Body of pancreas (tissue), 4 donors: ENCODE data around the gene CAMK1D. TPM values are rescaled to one million over a fixed set of nuclear protein-coding genes. Genes with fewer than 3 reads are reported as not detected.
"Not testable (repeated sequence)": the region's sequence is repeated elsewhere in the genome, so short reads cannot be mapped to it uniquely, and the experiment has no call there.

Source experiments
- ATAC-seq: fragments of 150-250 bp; one replicate; pipeline ENCODE4 v1.9.1; 2016
- DNase-seq, 4 donors: peaks; one replicate each; pipeline ENCODE4 v3.0.0-alpha.2; 2019
- H3K27ac ChIP-seq, 4 donors: fragments of 200-600 bp; sonication (generic); 1 replicate in 3 of 4; 2 replicates in 1 of 4; pipeline versions ENCODE4 v1.5.1 to v1.6.1; 2016 to 2019; ENCODE audit warnings: mild to moderate bottlenecking in 1 of 4, mixed read lengths in 1 of 4, moderate library complexity in 1 of 4
- H3K27me3 ChIP-seq, 2 donors: fragments of 200-600 bp; sonication (generic); one replicate each; pipeline ENCODE4 v1.6.0; 2016; ENCODE audit warnings: mild to moderate bottlenecking in 1 of 2
- H3K36me3 ChIP-seq, 2 donors: fragments of 200-600 bp; sonication (generic); replicated peaks in 1 of 2; 2 replicates each; pipeline ENCODE4 v1.5.1; 2016; ENCODE audit warnings: low read depth in 2 of 2; ENCODE audit not compliant: insufficient read depth in 1 of 2
- H3K4me1 ChIP-seq: fragments of 200-600 bp; sonication (generic); one replicate; pipeline ENCODE4 v1.6.0; 2016
- H3K4me3 ChIP-seq, 2 donors: fragments of 200-600 bp; sonication (generic); 1 replicate in 1 of 2; 2 replicates in 1 of 2; pipeline ENCODE4 v1.5.1; 2016 to 2019
- H3K9me3 ChIP-seq, 3 donors: fragments of 200-600 bp; sonication (generic); 1 replicate in 2 of 3; 2 replicates in 1 of 3; pipeline ENCODE4 v1.5.1; 2016
- POLR2A ChIP-seq, 3 donors: fragments of 450-650 bp; IDR thresholded peaks; one replicate each; pipeline ENCODE4 v1.6.1; 2016; ENCODE audit warnings: antibody characterized with exemption in 3 of 3, mild to moderate bottlenecking in 2 of 3
- WGBS, 2 donors: methylation state at CpG; one replicate each; pipeline ENCODE4 v1.1.5; 2017; 5-methylcytosine and 5-hydroxymethylcytosine counted together
- intact Hi-C: fragments of 100-400 bp; cut with DNase I; formaldehyde crosslinking; loops from one replicate; pipeline ENCODE4 v1.15.1; 2023
- total RNA-seq, 2 donors: library from RNA; depleted of rRNA; stranded (reverse); fragments of >200 nt; gene quantifications; one replicate each; pipeline ENCODE4 v1.1.0, GENCODE V29; 2016
- TF ChIP-seq, protein P1 (sequence below), 7 experiments: fragments of 450-650 bp in 4 of 7; fragments of 200-600 bp in 3 of 7; sonication (generic) in 3 of 7; IDR thresholded peaks; one replicate each; pipeline ENCODE4 v1.5.1; 2016 to 2019; ENCODE audit warnings: antibody characterized with exemption in 7 of 7

CAMK1D gene
- total RNA-seq, 2 donors from 2014 or later, result 12.5 to 14.2 TPM

DNA sequence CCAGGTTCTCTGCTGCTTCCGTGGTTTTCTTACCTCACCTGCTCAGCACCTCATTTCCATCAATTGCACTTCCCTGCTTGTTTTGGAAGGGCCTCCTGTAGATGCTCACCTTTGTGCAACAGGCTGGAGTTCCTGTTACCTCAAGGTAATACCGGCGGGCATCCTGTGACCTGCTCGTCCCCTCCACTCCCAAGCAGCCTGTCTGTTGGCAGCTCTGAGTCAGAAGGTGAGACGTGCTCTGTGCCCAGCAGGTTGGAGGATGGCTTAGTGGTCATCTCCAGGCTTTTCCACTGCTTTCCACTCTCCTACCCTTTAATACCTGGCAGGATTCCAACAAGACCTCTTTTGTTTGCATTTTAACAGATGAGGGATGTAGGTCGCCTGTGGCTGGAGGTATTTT lies 86.0 kb downstream of the CAMK1D start:
- Histone ChIP-seq H3K27me3 (no peaks in the 10 kb centered on the region), H3K9me3 (no peaks in the 10 kb centered on the region), H3K4me1 (peaks cover 49% of the 10 kb centered on the region), H3K4me3 (no peak overlapping the region), H3K36me3 (no peaks in the 10 kb centered on the region), H3K27ac (peak overlapping the region in 1 of 4 donors; percentile 7)
- intact Hi-C loops, result no loop called here
- TF ChIP-seq POLR2A (IDR thresholded peaks at IDR 0.05), result no peak
- TF ChIP-seq, protein P1, sequence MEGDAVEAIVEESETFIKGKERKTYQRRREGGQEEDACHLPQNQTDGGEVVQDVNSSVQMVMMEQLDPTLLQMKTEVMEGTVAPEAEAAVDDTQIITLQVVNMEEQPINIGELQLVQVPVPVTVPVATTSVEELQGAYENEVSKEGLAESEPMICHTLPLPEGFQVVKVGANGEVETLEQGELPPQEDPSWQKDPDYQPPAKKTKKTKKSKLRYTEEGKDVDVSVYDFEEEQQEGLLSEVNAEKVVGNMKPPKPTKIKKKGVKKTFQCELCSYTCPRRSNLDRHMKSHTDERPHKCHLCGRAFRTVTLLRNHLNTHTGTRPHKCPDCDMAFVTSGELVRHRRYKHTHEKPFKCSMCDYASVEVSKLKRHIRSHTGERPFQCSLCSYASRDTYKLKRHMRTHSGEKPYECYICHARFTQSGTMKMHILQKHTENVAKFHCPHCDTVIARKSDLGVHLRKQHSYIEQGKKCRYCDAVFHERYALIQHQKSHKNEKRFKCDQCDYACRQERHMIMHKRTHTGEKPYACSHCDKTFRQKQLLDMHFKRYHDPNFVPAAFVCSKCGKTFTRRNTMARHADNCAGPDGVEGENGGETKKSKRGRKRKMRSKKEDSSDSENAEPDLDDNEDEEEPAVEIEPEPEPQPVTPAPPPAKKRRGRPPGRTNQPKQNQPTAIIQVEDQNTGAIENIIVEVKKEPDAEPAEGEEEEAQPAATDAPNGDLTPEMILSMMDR (IDR thresholded peaks at IDR 0.05), result no peak
- ATAC-seq (no peak), DNase-seq (no peak)
- WGBS, 2 donors, result 71 to 78% methylated on average over 6 of the region's 6 CpGs

DNA sequence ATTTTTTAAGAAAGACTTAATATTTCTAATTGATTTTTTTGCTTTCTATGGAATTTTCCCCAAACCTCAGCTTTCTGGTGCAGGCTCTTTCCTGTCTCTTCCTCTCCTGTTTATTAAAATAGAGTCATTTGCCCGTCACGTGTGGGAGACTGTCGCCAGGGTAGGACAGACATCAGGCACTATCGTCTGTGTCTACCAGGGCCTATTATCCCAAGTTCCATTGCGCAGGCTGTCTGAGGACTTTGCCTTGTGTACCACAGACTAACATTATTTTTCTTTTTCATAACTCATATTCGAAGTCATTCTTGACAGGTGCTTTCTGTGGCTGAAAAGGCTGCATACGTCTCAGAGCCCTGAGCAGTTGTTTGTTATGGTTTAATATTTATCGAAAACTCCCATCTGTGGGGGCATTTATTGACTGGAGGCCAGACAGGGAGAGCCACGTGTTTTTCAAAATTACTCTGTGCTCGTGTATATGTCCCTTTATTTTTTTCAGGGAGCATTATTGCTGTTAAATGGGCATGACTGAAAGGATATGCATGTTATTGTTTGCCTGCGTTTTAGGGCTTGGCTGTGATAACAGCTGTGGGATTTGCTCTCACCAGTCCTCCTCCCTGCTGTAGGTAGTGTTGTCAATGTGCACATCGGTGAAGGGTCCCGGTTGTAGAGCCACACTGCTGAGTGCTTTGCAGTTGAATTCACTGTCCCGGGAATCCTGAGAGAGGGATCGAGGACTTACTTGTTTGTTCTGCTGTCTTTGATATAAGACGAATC lies 89.8 kb downstream of the CAMK1D start:
- no peak for ATAC-seq
- H3K27me3 ChIP-seq, result no peaks in the 10 kb centered on the region
- no peak overlapping the region for H3K4me3 ChIP-seq
- no peaks in the 10 kb centered on the region for H3K9me3 ChIP-seq
- no peak for DNase-seq
- H3K27ac ChIP-seq, result no peak overlapping the region
- TF ChIP-seq POLR2A (IDR thresholded peaks at IDR 0.05), result no peak
- TF ChIP-seq, protein P1 (IDR thresholded peaks at IDR 0.05), result no peak
- intact Hi-C loops, result no loop called here
- H3K36me3 ChIP-seq, result no peaks in the 10 kb centered on the region
- 54 to 59% methylated on average over 16 of the region's 16 CpGs for WGBS, 2 donors
- H3K4me1 ChIP-seq, result peaks cover 30% of the 10 kb centered on the region

DNA sequence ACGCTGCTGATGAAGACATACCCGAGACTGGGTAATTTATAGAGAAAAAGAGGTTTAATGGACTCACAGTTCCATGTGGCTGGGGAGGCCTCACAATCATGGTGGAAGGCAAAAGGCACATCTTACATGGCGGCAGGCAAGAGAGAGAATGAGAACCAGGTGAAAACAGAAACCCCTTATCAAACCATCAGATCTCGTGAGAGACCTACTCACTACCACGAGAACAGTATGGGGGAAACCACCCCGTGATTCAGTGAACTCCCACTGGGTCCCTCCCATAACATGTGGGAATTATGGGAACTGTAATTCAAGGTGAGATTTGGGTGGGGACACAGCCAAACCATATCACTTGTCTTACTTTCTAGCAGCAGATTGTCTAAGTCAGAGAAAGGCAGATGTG lies 90.4 kb downstream of the CAMK1D start:
- DNase-seq, H3K36me3 ChIP-seq, H3K27me3 ChIP-seq, intact Hi-C loops, H3K9me3 ChIP-seq, ATAC-seq, H3K4me3 ChIP-seq, H3K27ac ChIP-seq: not testable (repeated sequence)
- H3K4me1 ChIP-seq, result peaks cover 23% of the 10 kb centered on the region
- 95% methylated on average over 6 of the region's 6 CpGs for WGBS, 2 donors

DNA sequence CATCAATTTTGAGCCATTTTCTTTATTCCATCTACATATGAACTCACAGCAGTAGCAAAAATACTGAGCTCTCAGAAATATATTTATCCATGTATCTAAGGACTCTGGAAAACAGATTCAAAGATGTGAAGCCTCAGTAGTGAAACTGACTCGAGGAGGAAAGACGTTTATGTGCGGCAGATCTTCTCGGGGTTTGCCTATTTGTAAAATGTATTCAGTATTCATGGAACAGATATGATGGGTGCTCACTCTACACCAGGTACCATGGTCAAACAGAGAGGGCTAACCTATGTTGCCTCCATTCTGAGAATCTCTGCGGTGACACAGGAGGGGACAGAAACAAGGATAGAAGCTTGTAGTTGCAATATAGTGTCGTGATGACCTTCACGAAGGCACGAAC lies 93.7 kb downstream of the CAMK1D start:
- Histone ChIP-seq H3K27me3 (no peaks in the 10 kb centered on the region), H3K9me3 (no peaks in the 10 kb centered on the region), H3K27ac (no peak overlapping the region), H3K4me3 (no peak overlapping the region), H3K36me3 (no peaks in the 10 kb centered on the region), H3K4me1 (peaks cover 23% of the 10 kb centered on the region)
- ATAC-seq (no peak), DNase-seq (no peak)
- TF ChIP-seq, protein P1 (IDR thresholded peaks at IDR 0.05), result no peak
- TF ChIP-seq POLR2A (IDR thresholded peaks at IDR 0.05), result no peak
- intact Hi-C loops, result no loop called here
- WGBS, 2 donors, result 94 to 95% methylated on average over 8 of the region's 8 CpGs

DNA sequence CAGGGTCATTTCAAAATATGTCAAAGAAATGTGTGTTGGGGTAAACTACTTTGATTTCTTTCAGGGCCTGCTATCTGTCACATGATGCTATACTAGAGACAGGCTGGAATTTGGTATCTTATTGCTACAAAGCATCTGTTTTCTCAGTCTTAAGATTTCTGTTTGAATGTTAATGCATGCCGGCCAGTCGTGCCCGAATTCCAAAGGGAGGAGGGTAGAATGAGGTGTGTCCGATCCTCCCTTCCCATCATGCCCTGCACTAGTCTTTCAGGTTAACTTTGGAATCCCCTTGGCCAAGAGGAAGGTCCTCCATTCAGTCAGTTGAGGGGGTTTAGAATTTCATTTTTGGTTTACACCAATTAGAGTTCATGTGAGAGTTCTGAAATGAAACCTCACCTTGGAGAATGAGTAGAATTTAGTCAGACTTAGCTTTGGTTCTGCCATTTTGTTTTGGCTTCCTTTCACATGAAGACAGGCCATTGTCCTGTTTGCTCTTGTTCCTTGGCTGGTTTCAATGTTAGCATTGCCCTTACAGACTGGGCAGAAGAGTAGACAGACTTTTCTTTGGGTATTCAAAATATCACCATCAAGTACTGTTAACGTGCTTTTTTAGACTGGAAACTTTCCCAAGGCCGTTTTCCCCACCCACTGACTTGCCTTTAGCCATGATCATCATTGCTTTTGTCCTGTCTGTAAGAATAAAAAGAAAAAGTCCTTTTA lies 95.8 kb downstream of the CAMK1D start:
- no peaks in the 10 kb centered on the region for H3K9me3 ChIP-seq
- H3K27ac ChIP-seq, result no peak overlapping the region
- peaks cover 14% of the 10 kb centered on the region for H3K4me1 ChIP-seq
- WGBS, 2 donors, result 58 to 61% methylated on average over 6 of the region's 6 CpGs
- DNase-seq (no peak), ATAC-seq (no peak)
- H3K4me3 ChIP-seq, result no peak overlapping the region
- TF ChIP-seq POLR2A (IDR thresholded peaks at IDR 0.05), result no peak
- TF ChIP-seq, protein P1 (IDR thresholded peaks at IDR 0.05), result no peak
- no peaks in the 10 kb centered on the region for H3K27me3 ChIP-seq
- intact Hi-C loops, result no loop called here
- no peaks in the 10 kb centered on the region for H3K36me3 ChIP-seq
